HG03060 (cell line): ENCODE results near the gene ERMARD.

Experiments
- ATAC-seq: cut with Tn5 transposase; IDR thresholded peaks from one replicate; pipeline ENCODE4 v1.9.1; 2021; ENCODE audit warnings: low read depth, moderate number of reproducible peaks; ENCODE audit not compliant: unreplicated experiment

Gene ERMARD

GRCh38 chr6:169751242-169752073, at the start of gene ERMARD, which contains the start of gene DYNLT2:
Gene ERMARD, plus strand, starts transcription at chr6:169751622. Its CDS starts 36 bp downstream, at chr6:169751658.
Gene DYNLT2, minus strand, starts transcription at chr6:169751572. Its CDS starts 114 bp downstream, at chr6:169751458.
- peak; percentile 85 for ATAC-seq

- peak; percentile 86 for ATAC-seq
Measured at GRCh38 chr6:169701954-169702839, 49.2 kb upstream of the ERMARD start, which contains the start of the genes C6orf120 and WDR27. Gene C6orf120, plus strand, starts transcription at chr6:169702126. Its CDS starts 334 bp downstream, at chr6:169702460. Gene WDR27, minus strand, starts transcription at chr6:169702029. Its CDS starts 13,024 bp downstream, at chr6:169689005.

- ATAC-seq = no peak
Measured at GRCh38 chr6:169702840-169703246, 48.6 kb upstream of the ERMARD start.

GRCh38 chr6:169707772-169708171, 43.6 kb upstream of the ERMARD start:
- no peak for ATAC-seq

GRCh38 chr6:169709293-169709692, 42.1 kb upstream of the ERMARD start:
- peak; percentile 32 for ATAC-seq

- ATAC-seq = no peak
Measured at GRCh38 chr6:169710009-169710408, 41.4 kb upstream of the ERMARD start.

- ATAC-seq = no peak
Measured at GRCh38 chr6:169714178-169714577, 37.2 kb upstream of the ERMARD start.

GRCh38 chr6:169714595-169714994, 36.8 kb upstream of the ERMARD start:
- ATAC-seq = no peak

GRCh38 chr6:169719117-169719516, 32.3 kb upstream of the ERMARD start:
- no peak for ATAC-seq

GRCh38 chr6:169720207-169720855, 31.1 kb upstream of the ERMARD start:
- no peak for ATAC-seq

GRCh38 chr6:169722362-169723199, 28.8 kb upstream of the ERMARD start:
- no peak for ATAC-seq

GRCh38 chr6:169723200-169723909, 28.1 kb upstream of the ERMARD start:
- ATAC-seq = no peak

- no peak for ATAC-seq
Measured at GRCh38 chr6:169723991-169724493, 27.4 kb upstream of the ERMARD start.

- no peak for ATAC-seq
Measured at GRCh38 chr6:169724494-169725124, 26.8 kb upstream of the ERMARD start, which contains the start of gene PHF10. Gene PHF10, minus strand, starts transcription at chr6:169724500. Its CDS starts 569 bp downstream, at chr6:169723931.

- ATAC-seq = no peak
Measured at GRCh38 chr6:169725125-169726048, 26.0 kb upstream of the ERMARD start.

GRCh38 chr6:169726049-169726400, 25.4 kb upstream of the ERMARD start:
- ATAC-seq = no peak

GRCh38 chr6:169726963-169727362, 24.5 kb upstream of the ERMARD start:
- no peak for ATAC-seq
